Bone marrow (tissue), 2 donors: Measurements from ENCODE around the gene SULT1C2.
"Not testable (repeated sequence)": the region's sequence is repeated elsewhere in the genome, so short reads cannot be mapped to it uniquely, and the experiment has no call there.

Experiments
- DNase-seq, 2 donors: peaks; one replicate each; lab custom pipeline; 2025; lab: John Stamatoyannopoulos, UW

The SULT1C2 gene

DNA sequence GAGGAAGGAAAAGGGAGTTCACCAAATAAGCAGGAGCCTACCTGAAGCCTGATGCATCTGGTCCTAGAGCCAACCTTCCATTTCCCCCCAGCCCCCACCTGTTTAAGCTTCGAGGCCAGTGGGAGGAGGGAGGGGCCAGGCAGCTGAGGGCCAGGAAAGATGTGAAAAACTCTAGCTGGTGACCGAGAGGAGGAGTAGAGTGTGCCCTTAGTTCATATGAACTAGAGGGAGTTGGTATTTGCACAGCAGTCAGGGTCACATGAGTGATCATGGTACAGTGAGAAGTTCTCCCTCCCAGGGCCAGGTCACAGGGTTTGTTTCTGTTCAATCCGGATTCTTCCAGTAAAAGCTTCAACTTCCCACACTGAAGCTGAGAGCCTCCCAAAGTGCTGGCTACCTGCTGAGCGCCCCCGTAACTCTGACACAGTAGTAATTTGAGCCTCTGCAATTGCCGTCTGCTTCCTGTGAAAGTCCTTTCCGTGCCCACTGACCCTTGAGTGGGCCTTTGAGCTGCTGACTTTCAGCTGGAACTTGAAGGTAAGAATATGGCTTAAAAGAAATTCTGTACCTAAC is at the start of gene SULT1C2:
TSS of gene SULT1C2 (plus strand) at position 362 of the 573 bp plus-strand sequence. CDS start 4,773 bp downstream, outside the sequence.
- no peak for DNase-seq

DNA sequence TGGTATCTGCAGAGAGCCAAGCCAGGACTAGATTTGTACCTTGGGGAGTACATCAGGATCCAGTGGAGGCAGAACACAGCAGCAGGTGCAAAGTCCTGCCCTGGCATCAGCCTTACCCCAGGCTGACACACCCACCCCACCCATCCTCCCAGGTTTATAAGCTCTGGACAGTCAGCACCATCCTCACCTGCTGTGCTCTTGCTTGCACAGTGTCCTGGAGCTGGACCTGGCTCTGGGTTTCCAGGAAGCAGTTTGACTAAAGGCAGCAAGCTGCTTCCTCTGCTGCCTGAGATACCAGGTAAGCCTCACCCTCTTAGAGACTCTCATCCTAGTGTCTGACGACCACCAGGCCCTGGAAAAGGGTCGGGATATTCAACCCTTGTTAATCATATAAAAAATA is 48.9 kb upstream of the SULT1C2 start, which contains the start of gene SULT1C3:
TSS of gene SULT1C3 (plus strand) at position 183 of the 400 bp plus-strand sequence. CDS start 7,227 bp downstream, outside the sequence.
- DNase-seq = no peak

DNA sequence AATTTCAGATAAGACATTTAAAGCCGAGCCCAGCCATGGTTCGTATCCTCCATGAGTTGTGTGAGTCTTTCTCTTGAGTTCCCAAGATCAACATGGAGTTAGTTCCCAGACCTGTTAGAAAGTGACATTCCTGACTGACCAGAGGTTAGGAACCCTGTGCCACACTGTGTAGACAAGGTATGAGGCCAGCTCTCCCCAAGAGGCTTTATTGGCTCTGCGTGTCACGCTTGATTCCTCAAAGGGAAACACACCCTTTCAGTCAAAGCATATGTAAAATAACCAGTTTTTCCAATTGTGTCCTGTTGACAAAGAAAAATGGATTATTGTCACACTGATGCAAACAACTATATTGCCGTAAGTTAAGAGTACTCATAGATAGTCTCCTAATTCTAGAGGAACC is 47.7 kb upstream of the SULT1C2 start:
- no peak for DNase-seq

DNA sequence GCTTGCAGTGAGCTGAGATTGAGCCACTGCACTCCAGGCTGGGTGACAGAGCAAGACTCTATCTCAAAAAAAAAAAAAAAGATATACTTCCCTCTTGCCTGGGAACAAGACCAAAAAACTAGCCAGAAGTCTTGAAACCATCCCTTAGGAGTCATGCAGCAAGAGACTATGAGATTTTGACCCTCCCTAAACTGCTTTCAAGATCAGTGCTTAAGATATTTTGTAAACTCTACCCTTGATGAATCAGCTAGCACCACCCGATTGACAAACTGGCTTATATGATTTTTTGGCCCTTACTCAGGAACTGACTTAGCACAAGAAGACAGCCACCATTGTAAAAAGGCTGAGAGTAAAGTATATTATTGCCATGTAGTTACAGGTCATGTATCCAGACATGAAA is 45.1 kb upstream of the SULT1C2 start:
- no peak for DNase-seq

DNA sequence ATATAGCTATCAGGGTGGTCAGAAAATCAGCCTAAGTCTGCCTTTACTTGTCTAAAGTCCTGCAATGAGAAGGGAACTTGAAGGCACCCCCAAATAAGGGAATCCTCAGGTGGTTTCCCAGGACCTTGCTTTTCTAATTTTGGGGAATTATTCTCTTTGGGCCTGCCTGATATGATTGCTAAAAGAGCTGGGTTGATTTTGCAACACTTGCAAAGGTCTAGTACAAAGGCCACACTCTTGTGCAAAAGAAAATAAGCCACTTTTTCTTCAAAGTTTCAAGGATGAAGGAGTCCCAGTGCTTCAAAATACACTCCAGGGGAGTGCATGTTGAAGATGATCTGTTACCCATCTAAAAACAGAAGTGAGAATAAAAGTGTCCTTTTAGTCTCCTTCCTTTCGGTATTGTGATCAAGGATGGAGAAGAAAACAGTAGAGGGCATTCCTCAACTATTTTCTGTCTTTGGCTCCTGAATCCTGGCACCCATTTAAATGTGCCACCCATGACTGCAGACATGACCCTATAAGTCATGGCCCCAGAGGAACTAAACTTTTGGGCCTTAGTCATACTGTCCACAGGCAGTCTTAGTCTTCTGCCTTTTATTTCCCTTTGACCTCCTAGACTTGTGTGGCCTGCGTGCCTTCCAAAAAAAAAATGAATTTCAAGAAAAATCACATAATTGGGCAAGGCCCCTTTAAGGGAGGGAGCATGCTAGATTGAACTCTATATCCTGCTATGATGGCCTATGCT is 43.9 kb upstream of the SULT1C2 start:
- DNase-seq = no peak

DNA sequence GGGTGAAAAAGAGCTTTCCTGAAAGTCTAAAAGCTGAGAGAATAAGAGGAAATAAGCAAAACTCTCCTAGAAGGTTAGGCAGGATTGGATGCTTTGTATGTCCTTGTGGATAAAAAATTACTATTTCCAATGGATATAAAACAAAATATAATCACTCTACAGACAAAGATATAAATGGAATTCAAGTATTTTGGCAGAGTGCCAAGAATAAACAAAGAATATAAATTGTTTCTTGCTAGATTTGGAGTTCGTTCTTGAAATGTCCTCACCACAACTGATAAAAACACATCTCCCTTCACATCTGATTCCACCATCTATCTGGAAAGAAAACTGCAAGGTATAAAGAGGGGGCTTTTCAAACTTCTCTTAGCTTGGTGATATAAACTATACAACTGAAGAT is 35.6 kb upstream of the SULT1C2 start:
- DNase-seq = no peak

DNA sequence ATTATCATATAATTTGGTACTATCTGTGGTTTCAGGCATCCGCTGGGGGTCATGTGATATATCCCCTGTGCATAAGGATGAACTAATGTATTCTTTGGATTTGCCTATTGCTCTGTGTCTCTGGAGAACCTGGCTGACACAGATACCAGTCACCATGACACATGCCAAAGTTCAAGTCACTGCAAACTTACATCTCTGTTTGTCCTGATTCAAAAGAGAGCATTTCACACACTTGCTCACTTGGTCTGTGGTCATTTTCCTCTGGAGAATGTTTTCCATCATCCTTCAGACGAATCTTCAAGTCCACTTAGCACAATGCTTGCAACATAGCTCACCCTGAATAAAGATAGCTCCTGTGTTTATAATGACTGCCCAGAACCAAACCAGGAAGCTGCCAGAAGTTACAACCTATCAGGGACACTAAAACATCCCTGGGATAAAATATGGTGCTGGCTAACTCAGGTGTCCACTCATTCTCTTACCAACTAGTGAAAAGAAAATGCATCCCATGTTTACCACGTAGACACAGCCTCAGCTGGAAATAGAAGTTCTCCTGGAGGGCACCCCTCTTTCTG is 30.9 kb upstream of the SULT1C2 start:
- no peak for DNase-seq

DNA sequence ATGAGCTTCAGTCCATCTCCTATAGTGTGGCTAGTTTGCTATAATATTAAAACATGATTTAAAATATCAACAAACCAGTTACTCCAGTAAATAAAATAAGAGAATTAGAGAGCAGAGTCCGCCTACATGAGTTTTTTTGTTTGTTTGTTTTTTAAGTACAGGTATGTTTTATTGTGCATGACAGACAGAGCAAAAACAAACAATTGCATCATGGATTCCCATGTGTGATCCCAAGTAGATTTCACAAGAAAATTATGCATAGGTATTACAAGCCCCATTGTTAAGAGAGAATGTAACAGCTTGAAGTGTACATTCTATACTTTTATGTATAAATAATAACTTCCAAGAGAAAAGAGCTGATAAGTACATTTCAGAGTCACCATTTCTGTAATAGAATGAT is 27.9 kb upstream of the SULT1C2 start:
- no peak for DNase-seq

DNA sequence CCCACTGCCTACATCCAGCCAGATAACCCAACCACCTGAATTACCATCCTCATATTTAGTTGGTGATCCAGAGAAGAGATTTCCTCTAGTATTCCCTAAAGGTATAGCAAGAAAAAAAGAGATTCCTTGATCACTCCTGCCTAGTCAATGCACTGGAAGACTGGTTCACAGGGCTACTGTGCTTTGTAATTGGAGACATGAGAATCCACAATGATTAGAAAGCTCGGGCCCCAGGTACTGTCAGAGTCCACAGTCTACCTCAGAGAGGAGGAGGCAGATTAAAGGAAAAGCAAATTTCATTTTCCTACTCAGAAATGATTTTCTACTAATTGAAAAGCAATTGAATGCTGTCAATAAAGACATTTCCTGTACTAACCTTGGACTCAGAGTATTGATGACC is 26.7 kb upstream of the SULT1C2 start:
- DNase-seq = no peak

DNA sequence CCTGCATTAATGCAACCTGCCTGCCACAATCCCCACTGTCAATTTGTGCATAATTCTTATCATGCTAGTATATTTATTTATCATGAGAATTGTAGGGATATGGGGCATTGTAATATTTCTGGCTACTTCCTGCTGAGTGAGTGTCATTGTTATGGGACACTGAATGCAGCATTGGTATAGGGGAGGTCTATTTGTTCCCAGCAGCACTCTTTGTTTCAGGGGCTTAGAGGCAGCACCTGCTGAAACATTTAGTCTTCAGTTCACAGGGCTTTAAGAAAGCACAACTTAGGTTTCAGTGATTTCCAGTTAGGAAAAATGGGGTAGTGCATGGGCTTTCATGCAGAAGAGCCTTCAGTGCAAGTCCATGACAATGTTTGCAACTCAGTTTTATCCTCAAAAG is 25.3 kb upstream of the SULT1C2 start:
- DNase-seq = no peak

DNA sequence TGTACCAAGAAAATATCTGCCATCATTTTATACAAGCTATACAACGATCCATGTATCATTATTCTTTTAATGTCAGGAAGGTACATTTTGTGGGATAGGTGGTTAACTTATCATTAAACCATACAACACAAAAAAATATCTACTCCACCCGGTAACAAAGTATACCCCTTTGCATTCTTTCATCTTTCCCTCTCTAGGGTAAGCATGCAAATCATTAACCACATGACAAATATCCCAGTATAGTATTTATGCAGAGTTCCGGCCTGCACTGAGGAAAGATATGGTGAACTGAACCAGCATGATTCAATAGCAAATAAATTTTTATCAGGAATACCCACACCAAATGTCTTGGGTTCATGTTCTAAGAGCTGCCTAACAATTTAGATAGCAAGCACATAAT is 22.5 kb upstream of the SULT1C2 start:
- DNase-seq = no peak

DNA sequence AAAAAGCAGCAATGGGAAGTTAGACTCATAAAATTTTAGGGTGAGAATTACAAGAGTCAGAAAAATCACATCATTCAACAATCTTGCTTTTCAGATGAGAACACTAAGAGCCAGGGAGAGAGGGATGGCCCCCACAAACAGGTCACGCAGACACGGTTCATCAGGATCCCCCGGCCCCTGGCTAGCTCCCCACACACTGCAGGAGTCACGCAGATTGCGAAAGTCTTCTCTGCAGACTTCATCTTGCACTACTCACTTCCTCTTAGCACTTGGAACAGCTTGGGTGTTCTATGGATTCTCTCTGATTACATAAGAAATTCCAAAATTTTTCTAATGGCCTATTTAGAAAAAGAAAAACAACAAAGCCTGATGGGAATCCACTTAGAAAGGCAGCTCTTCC is 21.6 kb upstream of the SULT1C2 start:
- DNase-seq = no peak

DNA sequence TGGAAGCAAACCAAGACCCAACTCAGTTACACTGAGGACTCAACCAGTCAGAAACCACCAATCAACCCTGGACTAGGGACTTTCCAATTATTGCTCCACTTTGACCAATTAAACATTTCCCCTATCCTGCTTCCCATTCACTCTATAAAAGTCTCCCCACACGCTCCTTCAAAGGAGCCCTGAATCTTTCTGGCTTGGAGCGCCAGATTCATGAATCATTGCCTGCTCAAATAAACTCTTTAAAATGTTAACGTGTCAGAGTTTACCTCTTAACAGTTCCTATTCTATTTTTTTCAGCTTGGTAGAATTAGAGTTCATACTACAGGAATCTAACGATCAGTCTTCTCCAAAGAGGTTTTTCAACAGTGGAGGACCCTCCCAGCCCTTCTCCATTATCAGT is 20.7 kb upstream of the SULT1C2 start:
- DNase-seq = no peak

DNA sequence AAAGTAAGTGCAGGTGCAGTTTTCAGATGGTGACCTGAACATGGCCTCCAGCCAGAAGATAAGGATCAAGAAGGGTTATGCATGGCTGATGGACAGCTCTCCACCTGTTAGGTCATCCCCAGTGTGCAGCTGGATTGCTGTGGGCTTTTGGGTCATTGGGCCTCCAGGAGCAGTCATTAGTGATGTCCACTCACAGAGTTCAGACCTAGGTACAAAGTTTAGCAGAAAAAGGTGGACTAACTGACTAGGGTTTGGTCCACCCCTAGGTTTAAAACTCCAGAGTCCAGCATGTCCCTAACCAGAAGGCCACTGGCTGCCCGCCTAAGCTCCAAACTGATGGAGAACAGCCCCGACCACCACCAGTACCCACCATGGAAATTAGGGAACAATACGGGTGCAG is 18.3 kb upstream of the SULT1C2 start:
- DNase-seq = no peak

DNA sequence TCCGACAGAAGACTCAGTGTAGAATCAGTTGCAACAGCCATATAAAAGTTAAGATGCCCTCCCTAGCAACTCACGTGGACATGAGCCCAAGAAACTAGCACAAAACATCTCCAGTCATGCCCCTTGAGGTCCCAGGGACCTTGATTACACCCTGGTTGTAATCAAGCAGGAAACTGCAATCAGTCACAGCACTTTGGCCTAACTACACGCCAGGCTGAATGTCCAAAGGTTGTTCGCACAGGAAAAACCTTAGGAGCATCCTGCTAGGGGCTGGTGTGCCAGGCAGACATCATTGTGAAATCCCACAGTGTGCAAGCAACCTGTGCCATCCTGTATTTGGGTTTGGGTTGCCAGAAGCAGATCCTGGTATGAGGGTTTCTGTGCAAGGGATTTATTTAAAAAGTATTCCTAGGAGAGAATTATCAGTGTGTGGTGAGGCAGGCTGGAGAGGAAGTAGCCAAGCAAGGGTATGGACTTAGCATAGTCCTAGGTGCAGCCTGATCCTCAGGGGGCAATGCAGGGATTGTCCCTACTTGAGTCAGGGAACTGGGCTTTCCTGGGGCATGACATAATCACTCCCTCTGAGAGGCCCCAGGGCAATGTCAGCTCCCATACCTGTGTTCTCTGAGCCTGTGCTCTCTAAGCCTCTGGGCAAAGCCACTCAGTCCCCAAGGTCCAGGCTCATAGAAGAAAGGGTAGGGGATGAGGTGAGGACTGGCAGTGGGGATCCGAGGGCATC is 17.8 kb upstream of the SULT1C2 start:
- DNase-seq = no peak

DNA sequence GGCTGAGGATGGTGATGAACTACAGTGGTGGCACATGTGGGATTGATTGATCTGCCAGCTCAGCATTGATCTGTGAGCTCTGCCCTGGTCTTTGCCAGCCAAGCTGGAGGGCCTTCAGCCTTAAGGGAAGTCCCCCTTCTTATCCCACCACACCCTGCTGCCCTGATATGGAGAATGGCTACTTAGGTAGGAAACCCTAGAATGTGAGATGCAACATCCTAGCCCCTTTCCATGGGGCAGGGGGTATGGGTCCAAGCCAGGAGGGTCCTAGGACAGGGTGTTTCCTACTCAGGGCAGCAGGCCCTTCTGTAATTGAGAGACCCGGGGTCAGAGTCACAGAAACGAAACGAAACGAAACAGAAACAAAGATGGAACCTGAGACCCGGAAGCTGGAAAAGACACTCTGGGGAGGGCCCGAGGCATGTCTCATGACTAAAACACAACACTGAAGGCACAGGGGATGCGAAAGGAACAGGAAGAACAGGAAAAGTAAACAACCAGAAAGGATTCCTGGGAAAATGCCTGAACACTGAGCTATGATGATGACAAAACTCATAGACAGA is 16.9 kb upstream of the SULT1C2 start:
- DNase-seq = no peak

DNA sequence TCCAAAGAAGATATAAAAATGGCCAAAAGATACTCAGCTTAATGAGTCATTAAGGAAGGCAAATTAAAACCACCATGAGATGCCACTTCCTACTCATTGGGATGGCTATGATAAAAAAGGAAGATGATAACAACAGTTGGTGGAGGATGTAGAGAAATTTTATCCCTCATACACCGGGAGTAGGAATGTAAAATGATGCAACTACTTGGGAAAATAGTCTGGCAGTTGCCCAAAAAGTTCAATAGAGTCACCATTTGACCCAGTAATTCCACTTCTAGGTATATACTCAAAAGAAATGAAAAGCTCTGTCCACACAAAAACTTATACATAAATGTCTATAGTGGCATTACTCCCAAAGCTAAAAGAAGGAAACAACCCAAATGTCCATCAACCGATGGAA is 10.1 kb upstream of the SULT1C2 start:
- no peak for DNase-seq

DNA sequence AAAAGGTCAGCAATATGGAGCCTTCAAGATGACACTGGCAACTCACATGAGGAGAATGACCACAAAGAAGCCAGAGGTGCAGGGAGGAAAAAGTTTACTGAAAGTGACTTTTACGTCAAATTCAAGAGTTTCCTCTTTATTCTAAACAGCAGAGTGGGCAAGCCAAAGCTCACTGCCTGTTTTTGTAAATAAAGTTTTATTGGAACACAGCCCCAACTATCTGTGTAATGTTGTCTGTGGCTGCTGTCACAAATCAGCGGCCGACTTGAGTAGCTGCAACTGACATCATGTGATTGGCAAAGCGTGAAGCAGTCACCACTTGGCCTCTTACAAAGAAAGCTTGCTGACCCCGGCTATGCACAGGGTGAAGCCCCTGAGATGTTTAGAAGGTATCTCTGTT is 9.2 kb upstream of the SULT1C2 start:
- no peak for DNase-seq

DNA sequence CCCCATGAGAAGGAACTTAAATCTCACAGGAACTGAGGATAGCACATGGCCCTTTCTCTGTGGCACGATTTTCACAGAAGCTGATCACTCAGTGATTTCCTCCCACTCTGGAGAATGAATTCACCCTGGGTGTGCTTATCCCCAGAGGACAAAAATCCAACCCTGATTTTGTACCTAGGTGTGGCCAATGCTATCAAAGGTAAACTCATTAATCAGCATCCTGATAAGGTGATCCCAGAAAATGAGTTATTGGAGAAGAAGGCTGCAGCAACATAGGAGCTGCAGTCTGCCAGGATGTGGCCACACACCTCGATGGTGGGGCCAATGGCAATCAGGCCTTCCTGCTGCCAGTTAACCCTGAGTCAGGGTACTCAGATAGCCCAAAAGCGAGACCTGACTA is 8.2 kb upstream of the SULT1C2 start:
- no peak for DNase-seq

DNA sequence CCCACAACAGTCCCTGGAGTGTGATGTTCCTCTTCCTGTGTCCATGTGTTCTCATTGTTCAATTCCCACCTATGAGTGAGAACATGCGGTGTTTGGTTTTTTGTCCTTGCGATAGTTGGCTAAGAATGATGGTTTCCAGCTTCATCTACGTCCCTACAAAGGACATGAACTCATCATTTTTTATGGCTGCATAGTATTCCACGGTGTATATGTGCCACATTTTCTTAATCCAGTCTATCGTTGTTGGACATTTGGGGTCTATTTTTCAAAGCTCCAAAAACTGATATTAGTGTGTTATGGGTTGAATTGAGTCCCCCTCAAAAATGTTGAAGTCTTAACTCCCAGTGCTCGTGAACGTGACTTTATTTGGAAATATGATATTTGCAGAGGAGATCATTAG is 4.1 kb upstream of the SULT1C2 start:
- not testable (repeated sequence) for DNase-seq

DNA sequence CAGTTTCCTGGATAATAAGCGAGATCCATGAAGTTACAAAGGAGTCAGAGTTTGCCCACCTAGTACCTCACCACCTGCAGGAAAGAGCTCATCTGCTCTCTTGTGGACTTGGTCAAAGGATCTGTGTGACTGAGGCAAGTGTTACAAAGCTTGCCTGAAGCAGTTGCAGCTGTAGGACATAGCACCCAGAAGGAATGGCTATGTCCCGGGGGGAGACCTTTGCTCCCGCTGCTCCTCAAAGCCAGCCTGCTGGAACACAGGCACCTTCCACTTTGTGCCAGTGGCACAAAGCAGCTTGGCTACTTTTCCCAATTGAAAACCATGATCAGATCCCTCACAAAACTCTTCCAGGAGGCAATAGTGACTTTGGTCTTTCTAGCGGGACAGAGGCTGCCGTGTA is 3.1 kb upstream of the SULT1C2 start:
- no peak for DNase-seq

DNA sequence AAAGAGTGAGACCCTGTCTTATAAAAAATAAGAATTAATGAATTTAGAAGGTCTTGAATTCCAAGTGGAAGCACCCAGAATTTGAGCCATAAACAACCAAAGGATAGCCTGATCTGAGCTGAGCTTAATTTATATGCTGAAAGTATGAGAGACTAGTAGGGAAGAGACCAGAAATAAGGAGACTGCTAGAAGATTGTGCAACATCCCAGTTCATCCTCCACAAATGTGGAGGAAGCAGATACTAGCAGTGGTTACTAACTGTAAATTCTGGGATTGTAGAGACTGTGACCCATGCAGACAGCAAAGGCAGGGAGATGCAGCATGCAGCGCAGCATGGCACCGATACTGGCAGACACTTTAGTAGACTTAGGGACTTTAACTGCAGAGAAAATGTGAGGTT is 1.5 kb upstream of the SULT1C2 start:
- DNase-seq = no peak

DNA sequence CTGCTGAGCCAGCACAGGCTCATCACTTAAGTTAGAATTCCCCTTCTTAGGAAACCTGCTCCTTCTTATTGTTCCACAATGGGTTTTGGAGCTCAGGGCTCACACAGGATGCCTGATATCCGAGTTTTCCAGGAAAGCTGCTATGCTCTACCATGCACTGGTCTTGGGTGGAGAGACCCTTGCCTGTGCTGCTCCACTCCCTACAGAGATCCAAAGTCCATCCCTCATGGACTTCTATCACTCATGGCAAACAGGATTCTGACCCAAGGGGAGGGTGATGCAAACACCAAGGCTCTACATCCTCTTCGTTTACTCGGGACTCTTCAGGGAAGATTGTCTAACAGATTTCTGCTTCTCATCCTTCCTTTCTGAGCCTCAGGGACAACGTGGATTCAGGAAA is 5.2 kb downstream of the SULT1C2 start:
- no peak for DNase-seq
